Activated CD4-positive, alpha-beta T cell treated with anti-CD3 and anti-CD28 coated beads, Interleukin-2, amount 50 U/mL, for 16 hours (primary cell): ENCODE results near the gene ACADVL.
"Not testable (repeated sequence)": the region's sequence is repeated elsewhere in the genome, so short reads cannot be mapped to it uniquely, and the experiment has no call there.

Experiments used
- DNase-seq: peaks from one replicate; pipeline ENCODE4 v3.0.0-alpha.2; 2020

The ACADVL gene

DNA sequence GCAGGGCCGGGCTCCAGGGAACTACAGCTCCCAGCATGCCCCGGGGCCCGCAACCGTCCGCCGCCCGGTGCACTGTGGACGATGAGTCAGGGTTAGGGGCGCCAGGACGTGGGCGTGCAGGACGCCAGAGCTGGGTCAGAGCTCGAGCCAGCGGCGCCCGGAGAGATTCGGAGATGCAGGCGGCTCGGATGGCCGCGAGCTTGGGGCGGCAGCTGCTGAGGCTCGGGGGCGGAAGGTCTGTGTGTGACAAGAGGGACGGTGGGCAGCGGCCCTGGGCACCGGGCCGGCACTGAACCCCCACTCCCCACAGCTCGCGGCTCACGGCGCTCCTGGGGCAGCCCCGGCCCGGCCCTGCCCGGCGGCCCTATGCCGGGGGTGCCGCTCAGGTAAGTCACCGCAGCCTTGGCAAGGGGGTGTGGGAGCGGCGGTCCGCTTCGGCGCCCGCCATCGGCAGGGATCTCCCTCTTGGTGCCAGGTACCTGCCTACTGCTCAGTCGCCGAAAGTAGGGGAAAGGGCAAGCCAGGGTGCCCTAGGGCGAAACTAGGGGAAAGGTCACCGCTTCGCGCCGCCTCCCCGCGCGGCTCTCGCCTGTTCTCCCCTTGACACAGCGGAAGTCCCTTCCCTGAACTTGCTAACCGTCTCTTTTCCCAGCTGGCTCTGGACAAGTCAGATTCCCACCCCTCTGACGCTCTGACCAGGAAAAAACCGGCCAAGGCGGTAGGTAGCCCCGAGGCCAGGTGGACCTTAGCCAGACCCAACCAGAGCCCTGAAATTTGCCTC lies at the start of gene ACADVL, which contains the start of gene DLG4:
Gene ACADVL (plus strand): TSS at position 127 of the 781 bp plus-strand sequence. CDS start 47 bp downstream, at position 174.
Gene DLG4 (minus strand): TSS at position 25 of the 781 bp plus-strand sequence.
- DNase-seq, result peak; percentile 84

GRCh38 chr17:7172522-7173191 lies 47.1 kb upstream of the ACADVL start:
- DNase-seq, result not testable (repeated sequence)

- DNase-seq, result peak; percentile 30
Observed at GRCh38 chr17:7173687-7174602, 45.8 kb upstream of the ACADVL start.

GRCh38 chr17:7174603-7175326 lies 45.0 kb upstream of the ACADVL start:
- no peak for DNase-seq

GRCh38 chr17:7175330-7175733 lies 44.4 kb upstream of the ACADVL start:
- no peak for DNase-seq

- no peak for DNase-seq
Observed at GRCh38 chr17:7176107-7176840, 43.5 kb upstream of the ACADVL start.

DNA sequence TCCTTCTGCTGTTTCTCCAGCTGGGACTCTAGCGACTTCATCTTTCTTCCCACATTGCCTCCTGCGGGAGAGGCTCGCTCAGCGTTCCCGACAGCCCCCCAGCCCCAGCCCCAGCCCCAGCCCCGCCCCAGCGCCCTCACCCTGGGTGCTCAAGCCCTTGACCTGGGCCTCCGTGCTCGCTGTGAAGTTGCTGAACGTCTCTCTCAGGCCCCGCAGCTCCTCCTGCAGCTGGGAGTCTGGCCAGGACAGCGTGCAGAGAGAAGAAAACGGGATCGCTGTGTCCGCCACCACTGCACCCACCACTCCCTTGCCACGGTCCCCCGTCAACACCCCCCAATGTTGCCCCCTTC lies 42.9 kb upstream of the ACADVL start:
- no peak for DNase-seq

- peak; percentile 62 for DNase-seq
Observed at GRCh38 chr17:7177191-7177953, 42.4 kb upstream of the ACADVL start.

- DNase-seq, result no peak
Observed at GRCh38 chr17:7177954-7178477, 41.7 kb upstream of the ACADVL start.

GRCh38 chr17:7178973-7179316 lies 40.8 kb upstream of the ACADVL start:
- DNase-seq, result no peak

DNA sequence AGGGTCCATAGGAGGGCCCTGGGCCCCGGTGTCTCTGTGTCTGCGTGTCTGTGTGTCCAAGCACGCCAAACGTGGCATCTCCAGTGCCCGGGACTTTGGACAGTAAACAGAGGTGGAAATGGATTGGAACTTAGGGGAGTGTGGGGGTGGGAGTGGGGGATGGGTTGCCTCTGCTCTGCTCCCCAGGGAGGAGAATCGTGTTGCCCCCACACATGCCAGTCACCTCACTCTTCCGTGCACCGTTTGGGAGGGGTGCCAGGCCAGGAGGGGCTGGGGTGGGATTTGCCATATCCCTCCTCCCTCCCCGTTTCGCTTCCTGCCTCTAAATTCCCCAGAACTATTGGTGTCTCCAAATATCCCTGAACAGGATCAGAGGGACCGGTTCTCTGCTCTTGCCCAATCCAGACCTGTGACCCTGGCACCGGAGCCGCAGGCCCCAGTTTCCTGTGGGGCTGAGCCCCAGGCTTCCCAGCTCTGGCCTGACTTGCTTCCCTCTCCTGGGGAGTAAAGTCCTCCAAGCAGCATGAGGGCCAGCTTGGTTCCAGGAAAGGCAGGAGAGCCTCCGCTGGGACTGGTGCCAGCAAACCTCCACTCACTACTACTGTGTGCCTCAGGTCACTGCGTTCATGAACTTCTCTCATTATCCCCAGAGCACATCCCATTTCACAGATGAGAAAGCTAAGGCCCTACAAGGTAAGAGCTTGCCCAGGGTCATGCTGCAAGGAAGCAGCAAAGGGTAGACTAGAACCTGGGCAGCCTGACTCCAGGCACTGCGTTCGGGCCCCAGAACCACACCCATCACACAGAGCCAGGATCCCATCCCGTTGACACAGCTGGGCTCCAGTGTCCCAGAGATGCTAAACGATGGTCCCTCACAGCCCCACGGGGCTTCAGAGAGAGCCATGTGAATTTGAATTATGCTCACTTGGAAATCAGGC lies 40.2 kb upstream of the ACADVL start, which contains the start of gene ASGR1:
Gene ASGR1 (minus strand): TSS at position 54 of the 938 bp plus-strand sequence. CDS start 807 bp downstream, outside the sequence.
- no peak for DNase-seq

DNA sequence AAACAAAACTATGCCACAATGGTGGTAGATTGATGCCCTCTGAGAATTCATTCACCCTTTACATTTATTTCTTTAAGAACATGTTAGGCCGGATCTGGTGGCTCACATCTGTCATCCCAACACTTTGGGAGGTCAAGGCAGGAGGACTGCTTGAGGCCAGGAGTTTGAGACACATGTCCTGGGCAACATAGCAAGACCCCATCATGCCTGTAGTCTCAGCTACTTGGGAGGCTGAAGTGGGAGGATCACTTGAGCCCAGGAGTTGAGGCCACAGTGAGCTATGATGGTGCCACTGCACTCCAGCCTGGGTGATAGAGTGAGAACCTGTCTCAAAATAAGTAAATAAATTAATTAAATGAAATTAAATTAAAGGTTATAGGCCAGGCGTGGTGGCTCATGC lies 37.6 kb upstream of the ACADVL start:
- not testable (repeated sequence) for DNase-seq

DNA sequence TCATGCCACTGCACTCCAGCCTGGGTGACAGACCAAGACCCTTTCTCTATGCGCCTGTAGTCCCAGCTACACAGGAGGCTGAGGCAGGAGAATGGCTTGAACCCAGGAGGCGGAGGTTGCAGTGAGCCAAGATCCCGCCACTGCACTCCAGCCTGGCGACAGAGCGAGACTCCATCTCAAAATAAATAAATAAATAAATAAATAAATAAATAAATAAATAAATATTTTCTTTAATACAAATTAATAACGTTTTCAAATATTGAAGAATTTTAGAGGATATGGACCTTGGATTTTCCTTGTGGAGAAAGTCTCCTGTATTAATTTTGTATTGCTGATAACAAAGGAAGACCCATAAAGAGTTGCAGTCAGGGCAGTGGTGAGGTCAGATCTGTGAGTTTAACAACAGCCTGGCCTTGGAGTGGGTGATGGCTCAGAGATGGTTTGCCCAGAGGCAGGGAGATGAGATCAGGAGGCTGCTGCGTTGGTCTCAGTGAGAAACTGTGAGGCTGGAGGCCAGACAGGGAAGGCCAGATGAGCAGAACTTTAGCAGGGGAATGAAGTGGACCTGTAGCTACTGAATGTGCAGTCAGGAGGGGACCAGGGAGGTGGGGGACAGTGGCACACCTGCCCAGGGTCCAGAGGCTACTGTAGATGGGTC lies 36.2 kb upstream of the ACADVL start:
- DNase-seq, result no peak

- DNase-seq, result no peak
Observed at GRCh38 chr17:7184091-7184488, 35.6 kb upstream of the ACADVL start.

DNA sequence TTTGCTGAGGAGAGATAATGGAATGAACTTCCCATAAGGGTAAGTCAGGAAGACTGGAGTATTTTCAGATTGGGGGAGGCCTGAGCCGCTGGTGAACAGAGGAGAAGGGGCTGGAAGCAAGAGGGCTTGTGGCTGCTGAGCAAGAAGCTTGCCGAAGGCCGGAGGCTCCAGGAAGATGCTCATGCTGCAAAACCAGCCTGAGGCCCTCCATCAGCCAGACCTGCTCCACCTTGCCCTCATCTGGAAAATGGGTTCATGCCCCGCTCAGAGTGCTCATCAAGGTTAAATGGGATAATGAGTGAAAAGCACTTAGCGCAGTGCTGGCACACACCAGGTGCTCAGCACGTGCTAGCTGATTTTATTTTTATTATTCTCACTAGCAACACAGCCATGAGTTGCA lies 35.1 kb upstream of the ACADVL start:
- no peak for DNase-seq

- DNase-seq, result no peak
Observed at GRCh38 chr17:7186241-7186640, 33.5 kb upstream of the ACADVL start.

DNA sequence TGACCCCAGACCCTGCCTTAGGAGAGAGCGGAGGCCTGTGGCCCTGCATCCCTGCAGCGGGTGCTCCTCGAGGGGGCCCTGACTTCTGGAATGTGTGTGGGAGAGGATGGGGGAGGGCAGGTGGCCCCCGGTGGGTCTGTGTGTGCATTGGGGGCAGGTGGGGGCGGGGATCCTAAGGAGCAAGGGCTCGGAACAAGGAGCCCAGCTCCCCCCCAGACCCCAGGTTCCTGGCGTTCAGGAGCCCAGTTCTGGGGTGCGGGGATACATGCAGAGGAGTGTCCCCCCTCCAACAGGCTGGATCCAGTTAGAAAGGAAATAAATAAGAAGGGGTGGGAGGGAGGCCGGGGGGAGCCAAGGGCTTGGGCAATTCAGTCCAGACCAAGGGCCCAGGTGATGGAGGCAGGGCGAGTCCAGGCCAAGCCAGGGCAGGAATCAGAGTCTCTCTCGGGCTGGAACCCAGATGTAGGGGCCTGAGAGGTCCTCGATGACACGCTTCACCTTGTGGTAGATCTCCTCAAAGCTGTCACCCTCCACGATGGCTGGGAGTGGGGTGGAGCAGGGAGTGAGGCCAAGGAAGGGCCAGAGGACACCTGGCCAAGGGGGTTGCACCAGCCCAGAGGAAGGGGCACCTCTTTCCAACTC lies 29.3 kb upstream of the ACADVL start:
- no peak for DNase-seq

- no peak for DNase-seq
Observed at GRCh38 chr17:7191069-7191468, 28.7 kb upstream of the ACADVL start.
